Measurements from ENCODE around the gene RAPGEF1.
A peak's percentile ranks its signal among the peaks of the same experiment; 100 is the strongest.

RAPGEF1 gene

GRCh38 chr9:131582466-131583336 is 157.2 kb downstream of the RAPGEF1 start:
- DNase-seq = no peak

- DNase-seq = no peak
Measured at GRCh38 chr9:131582056-131582455, 157.8 kb downstream of the RAPGEF1 start.

- DNase-seq = no peak
Measured at GRCh38 chr9:131580358-131580757, 159.5 kb downstream of the RAPGEF1 start.

GRCh38 chr9:131579789-131580211 is 160.1 kb downstream of the RAPGEF1 start:
- no peak for DNase-seq

GRCh38 chr9:131578731-131579504 is 161.0 kb downstream of the RAPGEF1 start:
- peak; percentile 59 for DNase-seq

GRCh38 chr9:131578021-131578420 is 161.9 kb downstream of the RAPGEF1 start:
- DNase-seq = no peak

- DNase-seq = no peak
Measured at GRCh38 chr9:131577005-131578000, 162.6 kb downstream of the RAPGEF1 start.

- no peak for DNase-seq
Measured at GRCh38 chr9:131575946-131576853, 163.7 kb downstream of the RAPGEF1 start.

GRCh38 chr9:131574730-131575640 is 164.9 kb downstream of the RAPGEF1 start:
- DNase-seq = no peak

- DNase-seq = no peak
Measured at GRCh38 chr9:131567910-131568309, 172.0 kb downstream of the RAPGEF1 start.

GRCh38 chr9:131566158-131566557 is 173.7 kb downstream of the RAPGEF1 start:
- DNase-seq = no peak

GRCh38 chr9:131565369-131565768 is 174.5 kb downstream of the RAPGEF1 start:
- no peak for DNase-seq

GRCh38 chr9:131562032-131562959 is 177.6 kb downstream of the RAPGEF1 start:
- no peak for DNase-seq

GRCh38 chr9:131559421-131560000 is 180.4 kb downstream of the RAPGEF1 start:
- DNase-seq = no peak

GRCh38 chr9:131557855-131558548 is 181.9 kb downstream of the RAPGEF1 start:
- no peak for DNase-seq

- DNase-seq = no peak
Measured at GRCh38 chr9:131555841-131556673, 183.8 kb downstream of the RAPGEF1 start.

- DNase-seq = no peak
Measured at GRCh38 chr9:131554843-131555351, 185.0 kb downstream of the RAPGEF1 start.
